HepG2 (cell line): ENCODE results near the gene DCAF15.

ENCODE experiments used
- CTCF ChIP-seq: sonication (generic); formaldehyde crosslinking; IDR thresholded peaks from 2 replicates; pipeline ENCODE4 v1.5.0; 2020; ENCODE audit warnings: mild to moderate bottlenecking, missing genetic modification reagents, moderate library complexity
- E2F1 ChIP-seq: sonication (generic); formaldehyde crosslinking; IDR thresholded peaks from 2 replicates; pipeline ENCODE4 v1.5.0; 2020; ENCODE audit warnings: missing genetic modification reagents
- EZH2 ChIP-seq: conservative IDR thresholded peaks from 2 replicates; pipeline ENCODE4 v1.6.1; 2012; ENCODE audit warnings: mild to moderate bottlenecking, low read depth, low read length, moderate library complexity
- GMEB1 ChIP-seq: sonication (generic); formaldehyde crosslinking; IDR thresholded peaks from 2 replicates; pipeline ENCODE4 v1.5.1; 2020; ENCODE audit warnings: missing genetic modification reagents, mild to moderate bottlenecking, borderline replicate concordance
- NFE2L2 ChIP-seq: fragments of 150-350 bp; IDR thresholded peaks from 2 replicates; pipeline ENCODE4 v1.6.1; 2014; ENCODE audit warnings: low read length
- POLR2A ChIP-seq, 2 experiments: IDR thresholded peaks; 2 replicates each; pipeline ENCODE4 v1.6.1; 2011; ENCODE audit warnings: low read depth in 2 of 2, low read length in 2 of 2, mild to moderate bottlenecking in 1 of 2, moderate library complexity in 1 of 2; ENCODE audit not compliant: insufficient read depth in 1 of 2
- POLR2AphosphoS5 ChIP-seq: IDR thresholded peaks from 2 replicates; pipeline ENCODE4 v1.6.1; 2012; ENCODE audit warnings: low read depth, low read length
- SMAD3 ChIP-seq: sonication (generic); formaldehyde crosslinking; IDR thresholded peaks from 2 replicates; pipeline ENCODE4 v1.4.0; 2020; ENCODE audit warnings: missing genetic modification reagents
- THYN1 ChIP-seq: sonication (generic); formaldehyde crosslinking; IDR thresholded peaks from 2 replicates; pipeline ENCODE4 v1.8.1; 2023; ENCODE audit warnings: low read depth, mild to moderate bottlenecking, moderate library complexity, missing genetic modification reagents, borderline replicate concordance
- ZNF615 ChIP-seq: sonication (generic); formaldehyde crosslinking; IDR thresholded peaks from 2 replicates; pipeline ENCODE4 v1.5.0; 2020; ENCODE audit warnings: mild to moderate bottlenecking, missing genetic modification reagents, borderline replicate concordance
- ZNF839 ChIP-seq: sonication (generic); formaldehyde crosslinking; IDR thresholded peaks from 2 replicates; pipeline ENCODE4 v1.4.0; 2020; ENCODE audit warnings: missing genetic modification reagents, mild to moderate bottlenecking, borderline replicate concordance
- ZSCAN5A ChIP-seq: sonication (generic); formaldehyde crosslinking; IDR thresholded peaks from 2 replicates; pipeline ENCODE4 v1.8.0; 2022; ENCODE audit warnings: mild to moderate bottlenecking, missing genetic modification reagents, borderline replicate concordance

GRCh38 chr19:13968383-13968935 is 16.1 kb downstream of the DCAF15 start:
- no peak for TF ChIP-seq NFE2L2
- TF ChIP-seq CTCF (CRISPR knock-in tag), result no peak
- no peak for TF ChIP-seq ZSCAN5A (CRISPR knock-in tag)
- no peak for TF ChIP-seq POLR2AphosphoS5
- TF ChIP-seq E2F1 (CRISPR knock-in tag), result no peak
- TF ChIP-seq SMAD3, result no peak
- no peak for TF ChIP-seq EZH2
- no peak for TF ChIP-seq THYN1 (CRISPR knock-in tag)
- no peak for TF ChIP-seq ZNF615 (CRISPR knock-in tag)
- no peak for TF ChIP-seq ZNF839 (CRISPR knock-in tag)
- TF ChIP-seq POLR2A (IDR thresholded peaks at IDR 0.05; ENCODE audit: insufficient read depth in 1 of 2, low read depth in 2 of 2, low read length in 2 of 2), result no peak
- TF ChIP-seq GMEB1 (CRISPR knock-in tag), result no peak
